PC-3 (cell line): ENCODE results near the gene TMEM186. TPM values are rescaled to one million over a fixed set of nuclear protein-coding genes. Genes with fewer than 3 reads are reported as not detected.

Source experiments
- ATAC-seq: fragments of 200-7000 bp; cut with Tn5 transposase; 2 replicates; pipeline ENCODE4 v1.9.1; 2020; ENCODE audit warnings: mild to moderate bottlenecking, moderate library complexity
- BruUV-seq: library from RNA; stranded (reverse); fragments of 400-500 nt; replicated peaks from 2 replicates; lab custom pipeline; 2021; lab: Mats Ljungman, UMichigan
- CTCF ChIA-PET: fragments of 300-600 bp; sonication (Branson Sonifier 250); formaldehyde crosslinking; loops from one replicate; lab custom pipeline; 2022; ENCODE audit warnings: antibody characterized with exemption; lab: Charles Lee
- POLR2A ChIA-PET: fragments of 300-600 bp; sonication (Branson Sonifier 250); formaldehyde crosslinking; loops from one replicate; lab custom pipeline; 2022; ENCODE audit warnings: antibody characterized with exemption; ENCODE audit not compliant: unreplicated experiment; lab: Charles Lee
- DNase-seq: peaks from one replicate; pipeline ENCODE4 v3.0.0-alpha.2; 2015
- H2AFZ ChIP-seq: fragments of 300-600 bp; sonication (generic); 2 replicates; pipeline ENCODE4 v1.6.0; 2016; ENCODE audit warnings: antibody characterized with exemption, low read length
- H3F3A ChIP-seq: fragments of 300-600 bp; sonication (generic); one replicate; pipeline ENCODE4 v1.6.0; 2017; ENCODE audit warnings: antibody characterized with exemption, low read length, control low read depth, mild to moderate bottlenecking; ENCODE audit not compliant: unreplicated experiment
- H3K27ac ChIP-seq: fragments of 300-600 bp; sonication (generic); 2 replicates; pipeline ENCODE4 v1.5.1; 2016; ENCODE audit warnings: mild to moderate bottlenecking, low read length
- H3K27me3 ChIP-seq: fragments of 300-600 bp; sonication (generic); 2 replicates; pipeline ENCODE4 v1.6.1; 2016; ENCODE audit warnings: low read length, mixed read lengths
- H3K36me3 ChIP-seq: fragments of 300-600 bp; sonication (generic); 2 replicates; pipeline ENCODE4 v1.6.1; 2016; ENCODE audit warnings: low read depth, mixed run types, low read length, mixed read lengths
- H3K4me1 ChIP-seq: fragments of 300-600 bp; sonication (generic); 2 replicates; pipeline ENCODE4 v1.5.1; 2016; ENCODE audit warnings: low read length; ENCODE audit not compliant: insufficient read depth
- H3K4me2 ChIP-seq: fragments of 300-600 bp; sonication (generic); 2 replicates; pipeline ENCODE4 v1.6.0; 2016; ENCODE audit warnings: low read length
- H3K4me3 ChIP-seq: fragments of 300-600 bp; sonication (generic); 2 replicates; pipeline ENCODE4 v1.5.1; 2016; ENCODE audit warnings: mild to moderate bottlenecking, low read length, mixed read lengths
- H3K79me2 ChIP-seq: fragments of 300-600 bp; sonication (generic); 2 replicates; pipeline ENCODE4 v1.6.1; 2017; ENCODE audit warnings: low read length, mixed read lengths
- H3K9ac ChIP-seq: fragments of 300-600 bp; sonication (generic); 2 replicates; pipeline ENCODE4 v1.6.0; 2016; ENCODE audit warnings: mild to moderate bottlenecking, low read length
- H3K9me2 ChIP-seq: fragments of 300-600 bp; sonication (generic); replicated peaks from 2 replicates; pipeline ENCODE4 v1.6.1; 2016; ENCODE audit warnings: mixed run types, low read length, mixed read lengths
- H3K9me3 ChIP-seq: fragments of 300-600 bp; sonication (generic); 2 replicates; pipeline ENCODE4 v1.6.1; 2016; ENCODE audit warnings: low read length, mixed read lengths
- H4K20me1 ChIP-seq: fragments of 300-600 bp; sonication (generic); 2 replicates; pipeline ENCODE4 v1.6.1; 2016; ENCODE audit warnings: low read length, mixed read lengths
- EZH2 ChIP-seq: fragments of 300-600 bp; sonication (generic); IDR thresholded peaks from one replicate; pipeline ENCODE4 v1.6.1; 2017; ENCODE audit warnings: antibody characterized with exemption, mild to moderate bottlenecking, low read length; ENCODE audit not compliant: unreplicated experiment
- EZH2phosphoT487 ChIP-seq: fragments of 300-600 bp; sonication (generic); IDR thresholded peaks from 2 replicates; pipeline ENCODE4 v1.6.1; 2018; ENCODE audit warnings: mild to moderate bottlenecking, antibody characterized with exemption, low read length, borderline replicate concordance
- intact Hi-C: fragments of 100-400 bp; cut with micrococcal nuclease; formaldehyde crosslinking; loops from 2 replicates; pipeline ENCODE4 v1.9.0; 2023
- total RNA-seq: library from RNA; depleted of rRNA; stranded (reverse); fragments of >200 nt; gene quantifications from 2 replicates; pipeline ENCODE4 v1.2.3, GENCODE V29; 2014
- TF ChIP-seq, protein P1 (sequence below): fragments of 300-600 bp; sonication (generic); conservative IDR thresholded peaks from 2 replicates; pipeline ENCODE4 v1.5.1; 2017; ENCODE audit warnings: antibody characterized with exemption, low read depth, mild to moderate bottlenecking, low read length

The TMEM186 gene
- total RNA-seq, 1 experiment from 2014 or later, result 7.4 TPM

DNA sequence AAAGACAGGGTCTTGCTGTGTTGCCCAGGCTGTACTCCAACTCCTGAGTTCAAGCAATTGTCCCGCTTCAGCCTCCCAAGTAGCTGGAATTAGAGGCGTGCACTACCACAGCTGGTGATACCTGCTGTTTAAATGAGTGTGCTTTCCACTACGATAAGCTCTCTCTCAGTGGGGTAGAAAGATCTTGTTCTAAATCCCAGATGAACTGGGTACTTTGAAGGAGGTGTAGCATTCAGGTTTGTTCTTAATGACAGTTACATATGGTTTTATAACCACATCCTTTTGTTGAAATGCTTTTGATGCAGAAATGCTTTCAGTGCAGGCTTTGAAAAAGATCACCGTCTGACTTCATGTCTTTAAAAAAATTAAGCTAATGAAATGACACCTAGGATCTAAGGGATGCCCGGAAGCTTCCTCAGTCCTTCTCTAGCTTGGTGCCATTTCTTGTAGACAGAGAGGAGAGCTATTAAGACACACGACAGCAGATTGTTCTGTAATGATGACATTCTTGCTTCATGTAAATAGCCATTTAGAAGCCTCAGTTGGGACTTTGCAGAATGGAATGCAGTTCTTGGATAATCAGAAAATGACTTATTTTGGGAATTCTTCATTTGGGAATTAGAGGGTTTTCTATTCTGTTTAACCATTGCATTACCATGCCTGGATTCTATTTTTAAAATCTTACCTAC lies 19.7 kb upstream of the TMEM186 start:
- TF ChIP-seq EZH2 (no peak), EZH2phosphoT487 (no peak)
- TF ChIP-seq, protein P1, sequence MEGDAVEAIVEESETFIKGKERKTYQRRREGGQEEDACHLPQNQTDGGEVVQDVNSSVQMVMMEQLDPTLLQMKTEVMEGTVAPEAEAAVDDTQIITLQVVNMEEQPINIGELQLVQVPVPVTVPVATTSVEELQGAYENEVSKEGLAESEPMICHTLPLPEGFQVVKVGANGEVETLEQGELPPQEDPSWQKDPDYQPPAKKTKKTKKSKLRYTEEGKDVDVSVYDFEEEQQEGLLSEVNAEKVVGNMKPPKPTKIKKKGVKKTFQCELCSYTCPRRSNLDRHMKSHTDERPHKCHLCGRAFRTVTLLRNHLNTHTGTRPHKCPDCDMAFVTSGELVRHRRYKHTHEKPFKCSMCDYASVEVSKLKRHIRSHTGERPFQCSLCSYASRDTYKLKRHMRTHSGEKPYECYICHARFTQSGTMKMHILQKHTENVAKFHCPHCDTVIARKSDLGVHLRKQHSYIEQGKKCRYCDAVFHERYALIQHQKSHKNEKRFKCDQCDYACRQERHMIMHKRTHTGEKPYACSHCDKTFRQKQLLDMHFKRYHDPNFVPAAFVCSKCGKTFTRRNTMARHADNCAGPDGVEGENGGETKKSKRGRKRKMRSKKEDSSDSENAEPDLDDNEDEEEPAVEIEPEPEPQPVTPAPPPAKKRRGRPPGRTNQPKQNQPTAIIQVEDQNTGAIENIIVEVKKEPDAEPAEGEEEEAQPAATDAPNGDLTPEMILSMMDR, result no peak
- no peaks in the 10 kb centered on the region for H3F3A ChIP-seq
- intact Hi-C loops, result no loop called here
- H3K4me2 ChIP-seq, result no peak overlapping the region
- ATAC-seq, result no peak
- no peaks in the 10 kb centered on the region for H3K9me3 ChIP-seq
- no peak overlapping the region for H3K27ac ChIP-seq
- H3K4me1 ChIP-seq, result no peaks in the 10 kb centered on the region
- H3K27me3 ChIP-seq, result no peaks in the 10 kb centered on the region
- BruUV-seq, result TSS peak; percentile 2
- no peak for DNase-seq
- POLR2A ChIA-PET, result interaction anchor here (0.7 kb wide), 1 partner anchor 1938 kb away, joined by 3 read pairs; no protein-coding TSS in a partner anchor
- peaks cover 32% of the 10 kb centered on the region for H3K36me3 ChIP-seq
- no peaks in the 10 kb centered on the region for H4K20me1 ChIP-seq
- no peak overlapping the region for H3K4me3 ChIP-seq
- no peaks in the 10 kb centered on the region for H3K9me2 ChIP-seq
- CTCF ChIA-PET, result no interaction called here
- no peak overlapping the region for H3K9ac ChIP-seq
- H3K79me2 ChIP-seq, result no peaks in the 10 kb centered on the region
- no peak overlapping the region for H2AFZ ChIP-seq

DNA sequence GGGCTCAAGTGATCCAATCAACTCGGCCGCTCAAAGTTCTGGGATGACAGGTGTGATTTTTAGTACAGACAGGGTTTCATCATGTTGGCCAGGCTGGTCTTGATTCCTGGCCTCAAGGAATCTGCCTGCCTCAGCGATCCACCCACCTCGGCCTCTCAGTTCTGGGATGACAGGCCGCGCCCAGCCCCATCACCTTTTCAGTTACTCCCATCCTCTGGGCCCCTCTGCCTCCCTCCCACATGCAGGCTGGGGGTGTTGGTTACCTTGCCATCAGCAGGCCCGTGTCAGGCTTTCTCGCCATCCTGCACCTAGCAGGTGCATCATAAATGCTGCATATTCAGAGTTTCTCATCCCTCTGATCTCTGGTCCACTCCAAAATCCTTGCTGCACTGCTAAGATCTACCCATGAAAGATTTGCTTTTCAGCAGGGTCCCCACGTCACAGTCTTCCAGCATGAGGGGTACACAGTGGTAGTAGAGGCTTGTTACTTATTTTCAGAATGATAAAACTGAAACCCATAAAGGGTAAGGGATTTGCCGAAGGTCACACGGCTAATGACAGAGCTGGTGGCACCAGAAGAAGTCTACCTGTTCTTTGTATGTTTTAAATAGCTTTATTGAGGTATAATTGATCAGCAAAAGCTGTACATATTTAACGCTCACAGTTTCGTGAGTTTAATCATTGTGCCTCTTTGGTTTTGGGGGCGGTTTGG lies 16.8 kb upstream of the TMEM186 start:
- no peaks in the 10 kb centered on the region for H3K9me2 ChIP-seq
- ATAC-seq (no peak), DNase-seq (no peak)
- intact Hi-C loops, result no loop called here
- no peaks in the 10 kb centered on the region for H3K4me1 ChIP-seq
- TF ChIP-seq EZH2phosphoT487 (no peak), EZH2 (no peak)
- TF ChIP-seq, protein P1, result no peak
- H3K9ac ChIP-seq, result no peak overlapping the region
- H3K27ac ChIP-seq, result no peak overlapping the region
- H3K27me3 ChIP-seq, result no peaks in the 10 kb centered on the region
- ChIA-PET CTCF (no interaction called here), POLR2A (no interaction called here)
- H3K4me3 ChIP-seq, result no peak overlapping the region
- BruUV-seq, result no TSS peak
- H2AFZ ChIP-seq, result no peak overlapping the region
- no peak overlapping the region for H3K4me2 ChIP-seq
- peaks cover 48% of the 10 kb centered on the region for H3K36me3 ChIP-seq
- no peaks in the 10 kb centered on the region for H3K79me2 ChIP-seq
- no peaks in the 10 kb centered on the region for H3K9me3 ChIP-seq
- no peaks in the 10 kb centered on the region for H4K20me1 ChIP-seq
- H3F3A ChIP-seq, result no peaks in the 10 kb centered on the region
